ENCODE results near the gene KCNK7. TPM values are rescaled to one million over a fixed set of nuclear protein-coding genes. Genes with fewer than 3 reads are reported as not detected.
A peak's percentile ranks its signal among the peaks of the same experiment; 100 is the strongest.

Gene KCNK7
- total and polyA plus RNA-seq, 2 donors (not counting 3 experiments of a cell fraction or from before 2014, with no cell fraction given), result 0.17 to 0.60 TPM

- H3K9me3 ChIP-seq (replicated peaks; ENCODE audit: control insufficient read depth, insufficient read depth, low read length), result no peaks in the 10 kb centered on the region
- ChIA-PET POLR2A (no interaction called here), CTCF (interaction anchor here (1.2 to 6.2 kb wide), 3 partner anchors 15 to 18 kb away, joined by 3 to 54 read pairs (median 9); partner anchors contain the start of gene KCNK7)
- no peak overlapping the region for H3K9ac ChIP-seq (replicated peaks; ENCODE audit: extremely low read depth, insufficient read depth, low read length)
- dilution Hi-C loops (cut with MboI; ENCODE audit: extremely low pct_ligation_motif_present, low sequenced_read_pairs), result no loop called here
- no peak overlapping the region for H2AFZ ChIP-seq (ENCODE audit: low read depth, low read length)
- H4K20me1 ChIP-seq (replicated peaks; ENCODE audit: control insufficient read depth, extremely low read depth, insufficient read depth, low read length), result no peaks in the 10 kb centered on the region
- BruUV-seq (replicated peaks), result no TSS peak
- no peak overlapping the region for H3K27ac ChIP-seq (ENCODE audit: insufficient read depth, low read depth, low read length)
- no peak overlapping the region for H3K4me2 ChIP-seq (ENCODE audit: insufficient read depth, low read length)
- H3K4me3 ChIP-seq (replicated peaks in 1 of 3; ENCODE audit: insufficient read depth in 1 of 3, low read depth in 1 of 3, low read length in 3 of 3), result no peak overlapping the region
- H3K9me1 ChIP-seq (replicated peaks; ENCODE audit: control insufficient read depth, extremely low read depth, insufficient read depth, low read length), result no peaks in the 10 kb centered on the region
- DNase-seq (ENCODE audit: low read depth, low spot score) (no peak), FAIRE-seq (no peak)
- peaks cover 57% of the 10 kb centered on the region for H3K4me1 ChIP-seq (ENCODE audit: control insufficient read depth, extremely low read depth, insufficient read depth, low read length)
- peaks cover 13 to 39% of the 10 kb centered on the region in 2 experiments for H3K36me3 ChIP-seq (ENCODE audit: control insufficient read depth in 2 of 2, extremely low read depth in 1 of 2, insufficient read depth in 2 of 2, low read length in 2 of 2)
- H3K79me2 ChIP-seq (ENCODE audit: control insufficient read depth, insufficient read depth, low read length), result peaks cover 63% of the 10 kb centered on the region
- intact Hi-C loops (cut with micrococcal nuclease), result no loop called here
- no peaks in the 10 kb centered on the region for H3K27me3 ChIP-seq (ENCODE audit: control insufficient read depth in 2 of 2, insufficient read depth in 2 of 2, low read length in 2 of 2)
- no peak for TF ChIP-seq FOS (IDR thresholded peaks at IDR 0.05; ENCODE audit: borderline replicate concordance, insufficient read depth, low read length)
- peak; percentile 44 for TF ChIP-seq POLR2A (IDR thresholded peaks at IDR 0.05; ENCODE audit: low read depth, low read length)
Observed at GRCh38 chr11:65609665-65610064, 14.1 kb upstream of the KCNK7 start.

DNA sequence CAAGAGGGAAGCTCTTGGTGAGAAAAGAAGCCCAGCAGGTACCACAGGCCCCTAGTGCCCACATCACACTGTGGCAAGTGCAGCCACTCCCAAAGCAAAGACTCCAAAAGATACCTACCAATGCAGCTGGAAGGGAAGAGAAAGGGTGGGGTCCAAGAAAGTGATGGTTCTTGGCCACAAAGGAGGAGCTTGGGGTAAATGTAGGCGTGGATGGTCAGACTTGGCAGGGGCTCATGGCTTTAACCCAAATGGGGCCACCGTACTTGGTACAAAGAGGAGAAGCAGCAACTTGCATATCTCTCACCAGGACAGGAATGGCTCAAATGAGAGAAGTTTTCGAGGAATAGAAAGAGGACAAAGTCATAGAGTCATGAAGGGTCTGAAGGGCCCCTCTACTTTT lies 13.6 kb upstream of the KCNK7 start:
- ChIA-PET CTCF (interaction anchor here (0.6 to 1.5 kb wide), 3 partner anchors 15 to 687 kb away, joined by 3 to 9 read pairs (median 3); no protein-coding TSS in a partner anchor), POLR2A (interaction anchor here (0.6 kb wide), 1 partner anchor 13 kb away, joined by 3 read pairs; no protein-coding TSS in a partner anchor)
- H3K9me3 ChIP-seq (replicated peaks; ENCODE audit: control insufficient read depth, insufficient read depth, low read length), result no peaks in the 10 kb centered on the region
- peaks cover 60% of the 10 kb centered on the region for H3K79me2 ChIP-seq (ENCODE audit: control insufficient read depth, insufficient read depth, low read length)
- H2AFZ ChIP-seq (ENCODE audit: low read depth, low read length), result no peak overlapping the region
- dilution Hi-C loops (cut with MboI; ENCODE audit: extremely low pct_ligation_motif_present, low sequenced_read_pairs), result no loop called here
- peaks cover 13 to 42% of the 10 kb centered on the region in 2 experiments for H3K36me3 ChIP-seq (ENCODE audit: control insufficient read depth in 2 of 2, extremely low read depth in 1 of 2, insufficient read depth in 2 of 2, low read length in 2 of 2)
- H3K27me3 ChIP-seq (ENCODE audit: control insufficient read depth in 2 of 2, insufficient read depth in 2 of 2, low read length in 2 of 2), result no peaks in the 10 kb centered on the region
- no peak for FAIRE-seq
- no peaks in the 10 kb centered on the region for H4K20me1 ChIP-seq (replicated peaks; ENCODE audit: control insufficient read depth, extremely low read depth, insufficient read depth, low read length)
- no peak overlapping the region for H3K9ac ChIP-seq (replicated peaks; ENCODE audit: extremely low read depth, insufficient read depth, low read length)
- H3K4me2 ChIP-seq (ENCODE audit: insufficient read depth, low read length), result peak overlapping the region; percentile 5
- H3K27ac ChIP-seq (ENCODE audit: insufficient read depth, low read depth, low read length), result no peak overlapping the region
- no peak overlapping the region for H3K4me3 ChIP-seq (replicated peaks in 1 of 3; ENCODE audit: insufficient read depth in 1 of 3, low read depth in 1 of 3, low read length in 3 of 3)
- BruUV-seq (replicated peaks), result no TSS peak
- intact Hi-C loops (cut with micrococcal nuclease), result no loop called here
- no peak for TF ChIP-seq FOS (IDR thresholded peaks at IDR 0.05; ENCODE audit: borderline replicate concordance, insufficient read depth, low read length)
- TF ChIP-seq POLR2AphosphoS5 (IDR thresholded peaks at IDR 0.05; ENCODE audit: insufficient read depth, low read depth, low read length), result no peak
- TF ChIP-seq, protein P1, sequence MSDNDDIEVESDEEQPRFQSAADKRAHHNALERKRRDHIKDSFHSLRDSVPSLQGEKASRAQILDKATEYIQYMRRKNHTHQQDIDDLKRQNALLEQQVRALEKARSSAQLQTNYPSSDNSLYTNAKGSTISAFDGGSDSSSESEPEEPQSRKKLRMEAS (IDR thresholded peaks at IDR 0.05; ENCODE audit: insufficient read depth, insufficient read length), result no peak
- TF ChIP-seq JUN (IDR thresholded peaks at IDR 0.05; ENCODE audit: borderline replicate concordance, insufficient read depth, insufficient read length, low read depth), result no peak
- TF ChIP-seq EZH2 (IDR thresholded peaks at IDR 0.05; ENCODE audit: borderline replicate concordance, low read depth, low read length, severe bottlenecking), result no peak
- TF ChIP-seq, protein P2, sequence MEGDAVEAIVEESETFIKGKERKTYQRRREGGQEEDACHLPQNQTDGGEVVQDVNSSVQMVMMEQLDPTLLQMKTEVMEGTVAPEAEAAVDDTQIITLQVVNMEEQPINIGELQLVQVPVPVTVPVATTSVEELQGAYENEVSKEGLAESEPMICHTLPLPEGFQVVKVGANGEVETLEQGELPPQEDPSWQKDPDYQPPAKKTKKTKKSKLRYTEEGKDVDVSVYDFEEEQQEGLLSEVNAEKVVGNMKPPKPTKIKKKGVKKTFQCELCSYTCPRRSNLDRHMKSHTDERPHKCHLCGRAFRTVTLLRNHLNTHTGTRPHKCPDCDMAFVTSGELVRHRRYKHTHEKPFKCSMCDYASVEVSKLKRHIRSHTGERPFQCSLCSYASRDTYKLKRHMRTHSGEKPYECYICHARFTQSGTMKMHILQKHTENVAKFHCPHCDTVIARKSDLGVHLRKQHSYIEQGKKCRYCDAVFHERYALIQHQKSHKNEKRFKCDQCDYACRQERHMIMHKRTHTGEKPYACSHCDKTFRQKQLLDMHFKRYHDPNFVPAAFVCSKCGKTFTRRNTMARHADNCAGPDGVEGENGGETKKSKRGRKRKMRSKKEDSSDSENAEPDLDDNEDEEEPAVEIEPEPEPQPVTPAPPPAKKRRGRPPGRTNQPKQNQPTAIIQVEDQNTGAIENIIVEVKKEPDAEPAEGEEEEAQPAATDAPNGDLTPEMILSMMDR (IDR thresholded peaks at IDR 0.05; ENCODE audit: extremely low read depth in 1 of 2, insufficient read depth in 1 of 2, low read depth in 1 of 2, low read length in 2 of 2), result no peak
- TF ChIP-seq MYC (IDR thresholded peaks at IDR 0.05; ENCODE audit: low read depth, low read length), result no peak
- no peak for TF ChIP-seq GATA2 (IDR thresholded peaks at IDR 0.05; ENCODE audit: insufficient read depth, insufficient read length, low read depth, low read length)
- no peak for TF ChIP-seq POLR2A (IDR thresholded peaks at IDR 0.05; ENCODE audit: low read depth, low read length)
- no peak for DNase-seq (ENCODE audit: low read depth, low spot score)
- peaks cover 55% of the 10 kb centered on the region for H3K4me1 ChIP-seq (ENCODE audit: control insufficient read depth, extremely low read depth, insufficient read depth, low read length)
- H3K9me1 ChIP-seq (replicated peaks; ENCODE audit: control insufficient read depth, extremely low read depth, insufficient read depth, low read length), result no peaks in the 10 kb centered on the region

Measured in endothelial cell of umbilical vein (primary cell).